Kidney (tissue), 14 donors: ENCODE measurements around the gene SIGLEC9. TPM values are rescaled to one million over a fixed set of nuclear protein-coding genes. Genes with fewer than 3 reads are reported as not detected.

Source experiments
- DNase-seq, 5 donors: peaks; one replicate each; pipeline ENCODE4 v3.0.0-alpha.2; 2013 to 2020
- FAIRE-seq: peaks from 2 replicates; lab custom pipeline; 2012; peaks lifted over from hg19 to GRCh38; lab: Jason Lieb, UNC
- H3K27ac ChIP-seq, 2 donors: one replicate each; pipeline ENCODE4 v1.7.0; 2013; ENCODE audit warnings: low read depth in 2 of 2, low read length in 2 of 2, inconsistent platforms in 1 of 2
- H3K27me3 ChIP-seq: one replicate; pipeline ENCODE4 v1.7.1; 2013; ENCODE audit warnings: low read length, inconsistent platforms; ENCODE audit not compliant: control insufficient read depth, insufficient read depth
- H3K36me3 ChIP-seq, 3 donors: one replicate each; pipeline versions ENCODE4 v1.7.0 to v1.7.1; 2013; ENCODE audit warnings: low read length in 3 of 3, control low read depth in 1 of 3, inconsistent platforms in 1 of 3; ENCODE audit not compliant: insufficient read depth in 3 of 3, control insufficient read depth in 2 of 3
- H3K4me1 ChIP-seq, 3 donors: one replicate each; pipeline versions ENCODE4 v1.7.0 to v1.7.1; 2013; ENCODE audit warnings: low read length in 3 of 3, inconsistent platforms in 1 of 3, low read depth in 1 of 3; ENCODE audit not compliant: control insufficient read depth in 2 of 3, insufficient read depth in 2 of 3
- H3K4me3 ChIP-seq, 3 donors: one replicate each; pipeline versions ENCODE4 v1.7.0 to v1.8.1; 2013; ENCODE audit warnings: low read length in 3 of 3, control low read depth in 1 of 3, inconsistent platforms in 1 of 3
- H3K9ac ChIP-seq, 3 donors: one replicate each; pipeline versions ENCODE4 v1.7.0 to v1.7.1; 2013; ENCODE audit warnings: low read length in 3 of 3, control low read depth in 1 of 3, inconsistent platforms in 1 of 3
- H3K9me3 ChIP-seq, 3 donors: one replicate each; pipeline versions ENCODE4 v1.7.0 to v1.7.1; 2013; ENCODE audit warnings: low read length in 3 of 3, control low read depth in 1 of 3, inconsistent platforms in 1 of 3; ENCODE audit not compliant: control insufficient read depth in 2 of 3, insufficient read depth in 1 of 3
- CTCF ChIP-seq: IDR thresholded peaks from 3 replicates; pipeline ENCODE4 v1.5.1; 2012; ENCODE audit warnings: mild to moderate bottlenecking, moderate library complexity, borderline replicate concordance; ENCODE audit not compliant: insufficient read depth; ENCODE audit errors: extremely low read depth
- intact Hi-C: fragments of 100-400 bp; cut with DNase I; formaldehyde crosslinking; loops from one replicate; pipeline ENCODE4 v1.11.1; 2022
- polyA plus RNA-seq: library from polyadenylated mRNA; stranded (reverse); fragments of 350-450 nt; fragmentation: Illumina TruSeq; extraction: RNeasy Lipid Tissue Mini Kit (QIAGEN cat#74804); gene quantifications from one replicate; pipeline ENCODE4 v1.2.3, GENCODE V29; 2014; ENCODE audit warnings: low read depth, low replicate concordance; ENCODE audit not compliant: insufficient read depth
- total RNA-seq: library from RNA; stranded (reverse); fragmentation: NEBNext Ultra II Directional; extraction: Animal tissue kit (Norgen Biotek cat#: 25700); gene quantifications from one replicate; pipeline ENCODE4 v1.2.1, GENCODE V29; 2021
- donor health status: control.
- donor health status: control.
- donor health status: control.
- donor health status: control.
- donor health status: control.
- donor health status: DM: yes; HTN: yes; CAD: no.
- donor health status: Normal renal cell carcinoma (clear cell type).

The SIGLEC9 gene
- total and polyA plus RNA-seq, 2 donors from 2014 or later, result 1.6 to 8.1 TPM

DNA sequence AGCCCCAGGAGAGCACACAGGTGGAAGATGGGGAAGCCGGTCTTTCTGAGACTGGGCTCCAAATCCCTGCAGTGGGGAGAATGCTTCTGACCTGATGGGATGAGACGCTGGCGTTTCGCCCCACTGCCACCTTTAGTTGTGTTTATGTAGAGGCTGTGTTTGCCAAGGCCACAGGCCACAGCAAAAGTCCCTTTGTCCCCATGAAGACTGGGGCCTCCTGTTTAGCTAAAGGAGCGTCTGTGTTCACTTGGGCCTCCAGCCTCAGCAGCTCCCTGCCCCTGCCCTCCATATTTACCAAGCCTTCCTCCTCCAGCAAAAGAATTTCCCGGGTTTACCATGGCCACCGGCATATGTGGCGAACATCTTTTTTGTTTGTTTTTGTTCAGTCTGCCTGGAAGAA is 31.6 kb upstream of the SIGLEC9 start:
- H3K9ac ChIP-seq, result no peak overlapping the region
- H3K36me3 ChIP-seq, result no peaks in the 10 kb centered on the region
- peak in 1 of 5 donors; percentile 29 for DNase-seq
- FAIRE-seq, result no peak
- H3K27me3 ChIP-seq, result no peaks in the 10 kb centered on the region
- no peak overlapping the region for H3K4me3 ChIP-seq
- H3K4me1 ChIP-seq, result no peaks in the 10 kb centered on the region
- intact Hi-C loops, result no loop called here
- H3K27ac ChIP-seq, result no peak overlapping the region
- no peak for TF ChIP-seq CTCF
- H3K9me3 ChIP-seq, result no peaks in the 10 kb centered on the region

- Histone ChIP-seq H3K27me3 (no peaks in the 10 kb centered on the region), H3K36me3 (no peaks in the 10 kb centered on the region), H3K27ac (no peak overlapping the region), H3K4me1 (no peaks in the 10 kb centered on the region), H3K9ac (no peak overlapping the region), H3K9me3 (no peaks in the 10 kb centered on the region), H3K4me3 (no peak overlapping the region)
- FAIRE-seq (no peak), DNase-seq (peak in 1 of 5 donors; percentile 39)
- TF ChIP-seq CTCF, result no peak
- intact Hi-C loops, result no loop called here
Observed at GRCh38 chr19:51093510-51094345, 31.0 kb upstream of the SIGLEC9 start.

DNA sequence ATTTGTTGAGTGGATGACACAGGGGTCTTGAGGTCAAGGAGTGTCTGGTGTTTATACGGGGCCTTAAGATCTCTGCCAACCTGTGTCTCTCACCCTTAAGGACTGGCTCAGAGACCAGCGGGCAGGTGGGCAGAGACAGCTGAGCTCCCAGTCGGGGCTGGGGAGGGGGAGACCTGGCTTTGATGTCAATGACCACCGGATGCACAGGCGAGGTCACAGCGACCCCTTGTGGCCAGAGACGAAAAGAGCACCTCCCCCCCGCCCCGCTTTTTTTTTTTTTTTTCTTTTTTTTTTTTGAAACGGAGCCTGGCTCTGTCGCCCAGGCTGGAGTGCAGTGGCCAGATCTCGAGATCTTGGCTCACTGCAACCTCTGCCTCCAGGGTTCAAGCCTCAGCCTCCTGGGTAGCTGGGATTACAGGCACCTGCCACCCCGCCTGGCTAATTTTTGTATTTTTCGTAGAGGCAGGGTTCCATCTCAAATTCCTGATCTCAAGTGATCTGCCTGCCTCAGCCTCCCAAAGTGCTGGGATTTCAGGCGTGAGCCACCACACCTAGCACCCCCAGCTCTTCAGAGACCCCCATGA is 29.9 kb upstream of the SIGLEC9 start:
- peak; percentile 43 to 74 (median 64) for DNase-seq
- no peak for TF ChIP-seq CTCF
- H3K4me3 ChIP-seq, result no peak overlapping the region
- H3K27me3 ChIP-seq, result no peaks in the 10 kb centered on the region
- intact Hi-C loops, result no loop called here
- H3K9ac ChIP-seq, result no peak overlapping the region
- no peaks in the 10 kb centered on the region for H3K4me1 ChIP-seq
- H3K9me3 ChIP-seq, result no peaks in the 10 kb centered on the region
- FAIRE-seq, result no peak
- H3K36me3 ChIP-seq, result no peaks in the 10 kb centered on the region
- H3K27ac ChIP-seq, result no peak overlapping the region
